HG03280 (cell line): ENCODE data around the gene LMO1.
A peak's percentile ranks its signal among the peaks of the same experiment; 100 is the strongest.

ENCODE experiments used
- ATAC-seq: cut with Tn5 transposase; IDR thresholded peaks from one replicate; pipeline ENCODE4 v1.9.1; 2021; ENCODE audit warnings: mild to moderate bottlenecking, moderate library complexity; ENCODE audit not compliant: unreplicated experiment

LMO1 gene

DNA sequence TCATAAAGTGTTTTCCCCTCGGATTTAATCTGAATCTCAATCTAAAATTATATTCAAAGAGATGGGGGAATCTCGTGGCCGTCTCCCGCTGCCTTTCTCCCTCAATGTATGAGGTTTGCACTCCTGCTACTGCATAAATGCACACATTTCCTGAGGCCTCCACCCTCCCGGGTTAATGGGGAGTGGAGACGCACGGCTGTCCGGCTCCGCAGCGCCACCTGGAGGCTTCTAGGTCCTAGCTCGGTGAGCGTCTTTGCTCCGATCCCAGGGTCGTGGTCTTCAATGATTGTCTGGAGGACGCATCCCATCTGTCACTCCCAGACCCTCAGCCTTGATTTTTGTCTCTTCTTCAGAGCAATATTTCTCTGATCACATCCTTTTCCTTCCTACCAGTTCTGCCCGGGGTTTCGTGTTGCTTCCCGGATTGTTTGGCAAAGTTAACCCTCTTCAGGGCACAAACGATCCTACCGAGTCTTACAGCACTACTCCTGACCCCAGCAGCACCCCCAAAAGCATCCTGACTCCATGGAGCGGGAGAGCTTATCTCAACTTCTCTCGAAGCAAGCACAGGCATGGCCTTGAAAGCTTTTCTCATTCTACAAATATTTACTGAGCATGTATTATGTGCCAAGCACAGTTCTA, at the start of gene LMO1:
Gene LMO1 (minus strand): TSS at position 110 of the 642 bp plus-strand sequence. CDS start 516 bp downstream, outside the sequence.
- ATAC-seq: peak; percentile 51

DNA sequence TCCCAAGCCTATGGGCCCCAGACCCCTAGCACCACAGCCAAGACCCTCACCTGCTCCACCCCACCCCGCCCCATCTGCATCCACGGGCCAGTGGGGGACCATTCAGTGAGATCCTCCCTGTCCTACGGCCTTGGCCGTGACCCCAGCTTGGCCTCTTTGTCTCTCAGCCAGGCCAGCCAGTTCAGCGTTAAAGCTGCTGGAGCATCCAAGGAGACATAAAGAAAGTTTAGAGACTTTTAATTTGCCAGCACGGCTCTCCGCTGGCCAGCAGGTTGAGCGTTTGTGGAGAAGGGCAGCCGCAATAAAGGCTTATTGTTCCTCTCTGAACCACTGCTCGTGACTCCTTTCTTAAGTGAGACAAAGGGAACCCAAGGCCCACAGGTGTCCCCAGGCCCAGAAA, 49.3 kb upstream of the LMO1 start:
- no peak for ATAC-seq

DNA sequence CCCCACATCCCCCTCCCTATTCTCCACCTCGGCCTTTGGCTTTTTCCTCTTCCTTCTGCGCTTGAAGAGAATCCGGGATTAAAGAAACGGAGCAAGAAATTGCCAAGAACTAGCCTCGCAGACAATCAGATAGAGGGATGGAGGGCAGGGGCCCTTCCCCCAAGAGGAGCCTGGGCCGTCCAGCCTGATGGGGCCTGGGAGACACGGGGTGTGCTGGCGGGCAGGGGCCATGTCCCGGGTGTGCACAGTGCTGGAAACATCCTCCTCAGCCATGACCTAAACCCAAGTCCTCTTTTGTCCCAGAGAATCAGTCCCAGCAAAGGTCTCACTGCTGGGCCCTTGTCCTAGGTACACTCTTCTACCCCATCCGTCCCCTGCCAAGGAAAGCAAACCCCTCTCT, 47.7 kb upstream of the LMO1 start:
- ATAC-seq: no peak

DNA sequence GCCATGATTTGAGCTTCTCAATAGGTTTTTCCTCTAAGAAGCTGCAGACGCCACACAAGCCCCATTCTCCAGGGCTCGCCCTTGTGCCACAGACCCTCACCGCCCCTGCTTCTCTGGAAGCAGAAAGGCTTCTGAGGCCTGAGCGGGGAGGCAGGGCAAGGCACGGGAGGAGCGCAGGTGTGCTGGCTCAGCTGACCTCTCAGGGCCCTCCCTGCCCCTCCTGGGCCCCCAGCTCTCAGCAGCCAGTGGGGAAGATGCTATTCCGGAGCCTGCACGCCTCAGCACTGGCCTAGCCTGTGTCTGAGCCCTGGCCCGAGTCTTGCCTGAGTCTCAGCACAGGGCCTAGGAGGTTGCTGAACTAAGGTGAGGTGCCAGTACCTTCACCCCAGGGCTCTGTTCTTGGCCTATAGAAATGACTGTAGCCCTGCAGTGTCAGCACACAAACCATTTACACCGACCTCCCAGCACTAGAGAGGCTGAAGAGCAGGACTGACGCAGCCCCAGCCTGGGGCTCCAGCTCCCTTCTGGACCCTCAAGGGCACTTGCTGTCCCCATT, 47.1 kb upstream of the LMO1 start:
- ATAC-seq: no peak

DNA sequence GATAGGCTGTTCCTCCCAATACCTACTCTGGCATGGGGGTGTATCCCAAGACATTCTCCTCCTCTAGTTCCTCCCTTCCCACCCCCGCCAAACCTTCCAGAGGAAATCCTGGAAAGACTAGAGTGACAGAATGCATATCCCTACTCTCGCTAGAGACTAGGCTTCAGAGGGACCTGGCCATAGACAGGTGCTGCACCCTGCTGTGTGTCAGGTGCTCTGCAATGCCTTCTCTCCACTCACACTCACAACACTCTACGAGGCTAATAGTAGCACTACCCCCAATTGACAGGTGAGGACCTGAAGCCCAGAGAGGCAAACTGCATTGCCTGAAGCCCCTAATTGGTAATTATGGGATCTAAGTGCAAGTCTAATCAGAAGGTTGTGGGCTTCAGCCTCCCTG, 46.2 kb upstream of the LMO1 start:
- no peak for ATAC-seq

- ATAC-seq: no peak
Observed at GRCh38 chr11:8309311-8309710, 45.6 kb upstream of the LMO1 start.

DNA sequence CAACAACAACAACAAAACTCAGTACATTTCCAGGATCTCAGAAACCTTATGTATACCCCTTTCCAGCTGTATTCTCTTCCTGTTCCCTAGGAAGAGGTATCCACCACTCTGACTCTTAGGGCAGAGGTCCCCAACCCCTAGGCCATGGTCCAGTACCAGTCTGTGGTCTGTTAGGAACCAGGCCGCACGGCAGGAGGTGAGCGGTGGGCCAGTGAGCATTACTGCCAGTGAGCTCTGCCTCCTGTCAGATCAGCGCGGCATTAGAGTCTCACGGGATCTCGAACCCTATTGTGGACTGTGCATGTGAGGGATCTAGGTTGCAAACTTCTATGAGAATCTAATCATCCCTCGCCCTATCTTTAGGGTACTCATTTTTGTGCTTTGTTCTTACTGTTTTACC, 43.9 kb upstream of the LMO1 start:
- no peak for ATAC-seq

- no peak for ATAC-seq
Observed at GRCh38 chr11:8301622-8302021, 37.9 kb upstream of the LMO1 start.

DNA sequence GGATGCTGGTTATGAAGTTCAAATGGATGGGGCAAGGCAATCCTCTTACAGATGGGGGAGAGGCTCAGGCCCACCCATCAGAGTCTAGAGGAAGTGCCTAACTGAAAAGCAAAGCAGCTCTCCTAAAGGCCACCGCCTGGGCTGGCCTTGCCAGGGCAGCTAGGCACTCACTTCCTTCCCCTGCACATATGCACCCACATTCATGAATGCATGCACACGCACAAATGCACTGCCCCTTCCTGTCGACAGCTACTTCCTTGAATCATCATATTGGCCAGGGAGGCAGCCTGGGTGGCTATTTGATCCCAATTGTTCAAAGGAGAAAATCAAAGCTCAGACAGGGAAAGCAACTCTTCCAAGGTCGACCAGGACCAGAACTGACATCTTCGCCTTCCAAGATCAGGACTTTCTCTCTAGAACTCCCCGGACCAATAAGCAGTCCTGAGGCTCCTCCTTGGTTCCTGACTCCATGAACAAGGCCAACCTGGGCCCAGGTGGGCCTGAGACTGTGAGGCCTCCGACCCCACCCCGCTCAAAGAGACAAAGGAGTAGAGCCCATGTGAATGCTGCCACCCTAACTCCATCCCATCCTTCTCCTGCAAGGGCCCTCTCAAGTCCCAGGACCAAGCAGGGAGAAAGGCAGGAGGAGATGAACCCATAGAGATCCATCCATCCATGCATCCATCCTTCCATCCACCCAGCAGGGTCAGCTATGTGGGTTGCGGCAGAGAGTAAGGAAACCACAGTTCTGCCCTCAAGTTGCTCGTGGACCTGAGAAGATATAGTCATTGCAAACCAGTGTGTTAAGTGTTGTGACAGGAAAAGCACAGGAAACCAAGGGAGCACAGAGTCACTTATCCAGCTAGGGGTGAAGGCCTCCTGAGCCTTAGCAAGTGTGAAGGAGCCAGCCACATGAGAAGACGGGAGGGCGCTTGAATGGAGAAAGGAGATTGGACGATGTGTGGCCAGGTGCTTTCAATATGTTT, 35.4 kb upstream of the LMO1 start:
- ATAC-seq: no peak

- ATAC-seq: no peak
Observed at GRCh38 chr11:8297781-8298440, 34.2 kb upstream of the LMO1 start.

DNA sequence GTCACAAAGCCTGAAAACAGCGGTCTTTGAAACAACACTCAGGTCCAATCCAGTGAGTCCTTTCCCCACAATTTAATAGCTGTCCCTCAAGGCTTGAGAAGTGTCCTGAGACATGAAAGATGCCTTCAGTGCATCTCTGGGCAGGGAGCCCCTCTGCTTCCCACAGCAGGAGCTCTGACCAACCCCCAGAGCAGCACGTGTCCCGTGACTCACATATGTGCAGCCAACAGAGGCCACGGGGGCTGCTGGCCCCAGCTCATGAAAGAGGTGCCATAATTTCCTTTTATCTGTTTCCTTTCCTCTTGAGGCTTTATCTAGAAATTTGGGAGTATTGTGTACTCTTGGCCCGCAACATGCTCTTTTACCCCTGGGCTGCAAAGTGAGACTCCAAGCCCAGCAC, 33.2 kb upstream of the LMO1 start:
- no peak for ATAC-seq

GRCh38 chr11:8296038-8296649, 32.5 kb upstream of the LMO1 start:
- ATAC-seq: no peak

GRCh38 chr11:8294251-8294935, 30.7 kb upstream of the LMO1 start:
- no peak for ATAC-seq

GRCh38 chr11:8293171-8293570, 29.5 kb upstream of the LMO1 start:
- no peak for ATAC-seq

- ATAC-seq: no peak
Observed at GRCh38 chr11:8292351-8292750, 28.7 kb upstream of the LMO1 start.

GRCh38 chr11:8291421-8292350, 28.0 kb upstream of the LMO1 start:
- no peak for ATAC-seq

GRCh38 chr11:8290081-8290810, 26.6 kb upstream of the LMO1 start:
- no peak for ATAC-seq

DNA sequence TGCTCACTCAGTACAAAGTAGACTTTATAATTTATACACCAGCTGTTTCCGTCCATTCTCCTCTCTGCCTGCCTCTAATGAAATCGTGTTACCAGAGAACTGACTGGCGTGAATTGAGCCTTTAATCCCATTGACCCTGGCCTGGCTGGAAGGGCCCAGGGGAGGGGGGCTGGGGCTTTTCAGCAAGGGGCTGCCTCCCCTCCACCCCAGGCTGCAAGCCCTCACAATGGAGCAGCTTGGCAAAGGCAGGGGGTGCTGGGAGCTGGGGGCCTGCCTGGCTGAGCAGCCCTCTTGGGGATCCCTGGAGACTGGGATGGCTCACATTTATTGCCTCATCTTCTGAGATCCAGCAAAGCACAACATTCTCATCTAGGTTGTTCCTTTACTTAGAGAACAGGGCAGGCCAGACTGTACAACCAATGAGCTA, 25.8 kb upstream of the LMO1 start:
- no peak for ATAC-seq
